Measurements from ENCODE around the gene EIF4EBP3.
"Not testable (repeated sequence)": the region's sequence is repeated elsewhere in the genome, so short reads cannot be mapped to it uniquely, and the experiment has no call there.

- TF ChIP-seq POLR2A, POLR2AphosphoS5 (IDR thresholded peaks at IDR 0.05; ENCODE audit: low read depth, low read length): not testable (repeated sequence)
These were observed 45.6 kb downstream of the EIF4EBP3 start for GRCh38 chr5:140593070-140593469.
